ENCODE data around the gene NSF. TPM values are rescaled to one million over a fixed set of nuclear protein-coding genes. Genes with fewer than 3 reads are reported as not detected.
"Not testable (repeated sequence)": the region's sequence is repeated elsewhere in the genome, so short reads cannot be mapped to it uniquely, and the experiment has no call there.

NSF gene
- total and polyA plus RNA-seq, 3 experiments from 2014 or later: 22.7 to 43.0 (median 37.7) TPM

GRCh38 chr17:46768896-46769295, 178.4 kb downstream of the NSF start:
- H3K4me1 ChIP-seq (ENCODE audit: insufficient read depth, low read length): peaks cover 15% of the 10 kb centered on the region
- H3K4me3 ChIP-seq (ENCODE audit: low read length); H3K27ac ChIP-seq (ENCODE audit: low read depth, low read length); H3K36me3 Mint-ChIP-seq; H3K9me3 Mint-ChIP-seq; H3K27ac Mint-ChIP-seq; POLR2A ChIA-PET; DNase-seq; H3K36me3 ChIP-seq (ENCODE audit: insufficient read depth, low read length); CTCF ChIA-PET; H3K9me3 ChIP-seq (ENCODE audit: low read length): not testable (repeated sequence)
- peaks cover 26% of the 10 kb centered on the region for H3K27me3 ChIP-seq (ENCODE audit: insufficient read depth, low read length, poor library complexity, severe bottlenecking)
- Mint-ChIP-seq H3K4me3 (peak overlapping the region in 1 of 7 donors; percentile 62), H3K27me3 (peaks cover 20 to 26% of the 10 kb centered on the region in 2 donors), H3K4me1 (peaks cover 4 to 27% (median 9%) of the 10 kb centered on the region in 3 donors)

GRCh38 chr17:46769531-46770438, 179.3 kb downstream of the NSF start:
- no peak overlapping the region for H3K4me3 ChIP-seq (ENCODE audit: low read length)
- H3K27ac Mint-ChIP-seq: no peak overlapping the region
- peaks cover 15% of the 10 kb centered on the region for H3K4me1 ChIP-seq (ENCODE audit: insufficient read depth, low read length)
- peaks cover 4 to 27% (median 9%) of the 10 kb centered on the region in 3 donors for H3K4me1 Mint-ChIP-seq
- no peaks in the 10 kb centered on the region for H3K36me3 ChIP-seq (ENCODE audit: insufficient read depth, low read length)
- CTCF ChIA-PET: no interaction called here
- no peak for DNase-seq
- peaks cover 30% of the 10 kb centered on the region for H3K27me3 ChIP-seq (ENCODE audit: insufficient read depth, low read length, poor library complexity, severe bottlenecking)
- H3K9me3 ChIP-seq (ENCODE audit: low read length): no peaks in the 10 kb centered on the region
- POLR2A ChIA-PET: no interaction called here
- peaks cover 20 to 35% of the 10 kb centered on the region in 2 donors for H3K27me3 Mint-ChIP-seq
- H3K27ac ChIP-seq (ENCODE audit: low read depth, low read length): peak overlapping the region; percentile 24
- H3K36me3 Mint-ChIP-seq: no peaks in the 10 kb centered on the region
- peaks cover 0 to 2% (median 0%) of the 10 kb centered on the region in 5 donors for H3K9me3 Mint-ChIP-seq
- H3K4me3 Mint-ChIP-seq: peak overlapping the region; percentile 50 to 81 (median 64)

- peak overlapping the region; percentile 50 to 81 (median 64) for H3K4me3 Mint-ChIP-seq
- POLR2A ChIA-PET: no interaction called here
- peak in 1 of 5 donors; percentile 31 for DNase-seq
- H3K27me3 ChIP-seq (ENCODE audit: insufficient read depth, low read length, poor library complexity, severe bottlenecking): peaks cover 30% of the 10 kb centered on the region
- H3K36me3 Mint-ChIP-seq: no peaks in the 10 kb centered on the region
- no peak overlapping the region for H3K4me3 ChIP-seq (ENCODE audit: low read length)
- peaks cover 0 to 2% (median 0%) of the 10 kb centered on the region in 5 donors for H3K9me3 Mint-ChIP-seq
- H3K4me1 Mint-ChIP-seq: peaks cover 4 to 27% (median 9%) of the 10 kb centered on the region in 3 donors
- H3K36me3 ChIP-seq (ENCODE audit: insufficient read depth, low read length): no peaks in the 10 kb centered on the region
- peak overlapping the region; percentile 24 for H3K27ac ChIP-seq (ENCODE audit: low read depth, low read length)
- CTCF ChIA-PET: no interaction called here
- peaks cover 15% of the 10 kb centered on the region for H3K4me1 ChIP-seq (ENCODE audit: insufficient read depth, low read length)
- no peak overlapping the region for H3K27ac Mint-ChIP-seq
- no peaks in the 10 kb centered on the region for H3K9me3 ChIP-seq (ENCODE audit: low read length)
- peaks cover 25 to 41% of the 10 kb centered on the region in 2 donors for H3K27me3 Mint-ChIP-seq
Measured at GRCh38 chr17:46770439-46770817, 180.0 kb downstream of the NSF start.

- no peak overlapping the region for H3K27ac Mint-ChIP-seq
- ChIA-PET CTCF (no interaction called here), POLR2A (no interaction called here)
- peaks cover 30% of the 10 kb centered on the region for H3K27me3 ChIP-seq (ENCODE audit: insufficient read depth, low read length, poor library complexity, severe bottlenecking)
- peaks cover 4 to 27% (median 9%) of the 10 kb centered on the region in 3 donors for H3K4me1 Mint-ChIP-seq
- H3K4me3 ChIP-seq (ENCODE audit: low read length): no peak overlapping the region
- no peaks in the 10 kb centered on the region for H3K36me3 Mint-ChIP-seq
- H3K9me3 Mint-ChIP-seq: peaks cover 0 to 2% (median 0%) of the 10 kb centered on the region in 5 donors
- H3K4me1 ChIP-seq (ENCODE audit: insufficient read depth, low read length): peaks cover 15% of the 10 kb centered on the region
- H3K9me3 ChIP-seq (ENCODE audit: low read length): no peaks in the 10 kb centered on the region
- H3K36me3 ChIP-seq (ENCODE audit: insufficient read depth, low read length): no peaks in the 10 kb centered on the region
- H3K27me3 Mint-ChIP-seq: peaks cover 25 to 43% of the 10 kb centered on the region in 2 donors
- peak overlapping the region; percentile 50 to 81 (median 64) for H3K4me3 Mint-ChIP-seq
- H3K27ac ChIP-seq (ENCODE audit: low read depth, low read length): peak overlapping the region; percentile 24
- DNase-seq: peak in 1 of 5 donors; percentile 56
Measured at GRCh38 chr17:46770818-46771560, 180.5 kb downstream of the NSF start.

GRCh38 chr17:46771561-46772474, 181.3 kb downstream of the NSF start:
- peak overlapping the region; percentile 74 to 93 (median 86) for H3K4me3 Mint-ChIP-seq
- H3K9me3 Mint-ChIP-seq: peaks cover 0 to 2% (median 0%) of the 10 kb centered on the region in 5 donors
- POLR2A ChIA-PET: no interaction called here
- Histone ChIP-seq H3K4me3 (ENCODE audit: low read length) (peak overlapping the region; percentile 47), H3K4me1 (ENCODE audit: insufficient read depth, low read length) (peaks cover 15% of the 10 kb centered on the region), H3K27ac (ENCODE audit: low read depth, low read length) (no peak overlapping the region), H3K36me3 (ENCODE audit: insufficient read depth, low read length) (no peaks in the 10 kb centered on the region), H3K9me3 (ENCODE audit: low read length) (no peaks in the 10 kb centered on the region), H3K27me3 (ENCODE audit: insufficient read depth, low read length, poor library complexity, severe bottlenecking) (peaks cover 30% of the 10 kb centered on the region)
- peak in 2 of 5 donors; percentile 11 to 47 for DNase-seq
- CTCF ChIA-PET: no interaction called here
- peaks cover 4 to 27% (median 9%) of the 10 kb centered on the region in 3 donors for H3K4me1 Mint-ChIP-seq
- peak overlapping the region in 1 of 8 donors; percentile 27 for H3K27ac Mint-ChIP-seq
- H3K36me3 Mint-ChIP-seq: no peaks in the 10 kb centered on the region
- peaks cover 29 to 50% of the 10 kb centered on the region in 2 donors for H3K27me3 Mint-ChIP-seq

- H3K27me3 ChIP-seq (ENCODE audit: insufficient read depth, low read length, poor library complexity, severe bottlenecking): peaks cover 30% of the 10 kb centered on the region
- H3K36me3 ChIP-seq (ENCODE audit: insufficient read depth, low read length): no peaks in the 10 kb centered on the region
- Mint-ChIP-seq H3K9me3 (peaks cover 0 to 2% (median 0%) of the 10 kb centered on the region in 5 donors), H3K4me3 (peak overlapping the region; percentile 74 to 93 (median 86)), H3K4me1 (peaks cover 4 to 27% (median 9%) of the 10 kb centered on the region in 3 donors), H3K27me3 (peaks cover 31 to 56% of the 10 kb centered on the region in 2 donors), H3K27ac (peak overlapping the region in 1 of 8 donors; percentile 27), H3K36me3 (no peaks in the 10 kb centered on the region)
- H3K9me3 ChIP-seq (ENCODE audit: low read length): no peaks in the 10 kb centered on the region
- POLR2A ChIA-PET: no interaction called here
- no peak overlapping the region for H3K27ac ChIP-seq (ENCODE audit: low read depth, low read length)
- DNase-seq: peak in 1 of 5 donors; percentile 46
- H3K4me1 ChIP-seq (ENCODE audit: insufficient read depth, low read length): peaks cover 15% of the 10 kb centered on the region
- H3K4me3 ChIP-seq (ENCODE audit: low read length): peak overlapping the region; percentile 47
- CTCF ChIA-PET: no interaction called here
Measured at GRCh38 chr17:46772475-46773220, 182.2 kb downstream of the NSF start.

- H3K27me3 ChIP-seq (ENCODE audit: insufficient read depth, low read length, poor library complexity, severe bottlenecking): peaks cover 30% of the 10 kb centered on the region
- H3K4me3 Mint-ChIP-seq: peak overlapping the region; percentile 6 to 88 (median 74)
Measured at GRCh38 chr17:46773221-46773605, 182.7 kb downstream of the NSF start.

More at GRCh38 chr17:46773221-46773605, 182.7 kb downstream of the NSF start:
- H3K27ac ChIP-seq (ENCODE audit: low read depth, low read length): no peak overlapping the region
- no peaks in the 10 kb centered on the region for H3K9me3 ChIP-seq (ENCODE audit: low read length)
- ChIA-PET POLR2A (no interaction called here), CTCF (no interaction called here)
- DNase-seq: no peak
- Mint-ChIP-seq H3K4me1 (peaks cover 4 to 27% (median 9%) of the 10 kb centered on the region in 3 donors), H3K27ac (no peak overlapping the region), H3K9me3 (peaks cover 0 to 2% (median 0%) of the 10 kb centered on the region in 5 donors), H3K27me3 (peaks cover 32 to 62% of the 10 kb centered on the region in 2 donors), H3K36me3 (no peaks in the 10 kb centered on the region)
- no peak overlapping the region for H3K4me3 ChIP-seq (ENCODE audit: low read length)
- H3K4me1 ChIP-seq (ENCODE audit: insufficient read depth, low read length): peaks cover 15% of the 10 kb centered on the region
- H3K36me3 ChIP-seq (ENCODE audit: insufficient read depth, low read length): no peaks in the 10 kb centered on the region
